Measurements from ENCODE around the gene NEGR1. TPM values are rescaled to one million over a fixed set of nuclear protein-coding genes. Genes with fewer than 3 reads are reported as not detected.

Gene NEGR1
- total RNA-seq, 2 donors from 2014 or later = not detected

- Mint-ChIP-seq H3K36me3 (no peaks in the 10 kb centered on the region), H3K4me3 (no peak overlapping the region), H3K4me1 (ENCODE audit: low read depth in 2 of 2) (no peaks in the 10 kb centered on the region), H3K9me3 (peaks cover 5% of the 10 kb centered on the region), H3K27me3 (no peaks in the 10 kb centered on the region), H3K27ac (no peak overlapping the region)
- DNase-seq (ENCODE audit: low spot score) = no peak
- ATAC-seq = no peak
Observed at GRCh38 chr1:71762514-71763255, 519.7 kb downstream of the NEGR1 start.

GRCh38 chr1:71755441-71755840 lies 526.9 kb downstream of the NEGR1 start:
- peaks cover 6% of the 10 kb centered on the region for H3K9me3 Mint-ChIP-seq
- no peak overlapping the region for H3K4me3 Mint-ChIP-seq
- no peak for DNase-seq (ENCODE audit: low spot score)
- ATAC-seq = no peak
- no peaks in the 10 kb centered on the region for H3K36me3 Mint-ChIP-seq
- H3K4me1 Mint-ChIP-seq (ENCODE audit: low read depth in 2 of 2) = no peaks in the 10 kb centered on the region
- H3K27me3 Mint-ChIP-seq = no peaks in the 10 kb centered on the region
- H3K27ac Mint-ChIP-seq = no peak overlapping the region

GRCh38 chr1:71753746-71754145 lies 528.6 kb downstream of the NEGR1 start:
- Mint-ChIP-seq H3K4me3 (no peak overlapping the region), H3K36me3 (no peaks in the 10 kb centered on the region), H3K4me1 (ENCODE audit: low read depth in 2 of 2) (no peaks in the 10 kb centered on the region), H3K9me3 (peaks cover 9% of the 10 kb centered on the region), H3K27ac (no peak overlapping the region), H3K27me3 (no peaks in the 10 kb centered on the region)
- ATAC-seq = no peak
- DNase-seq (ENCODE audit: low spot score) = no peak

- no peaks in the 10 kb centered on the region for H3K4me1 Mint-ChIP-seq (ENCODE audit: low read depth in 2 of 2)
- no peaks in the 10 kb centered on the region for H3K27me3 Mint-ChIP-seq
- DNase-seq (ENCODE audit: low spot score) = no peak
- no peak for ATAC-seq
- H3K9me3 Mint-ChIP-seq = peaks cover 2% of the 10 kb centered on the region
- no peaks in the 10 kb centered on the region for H3K36me3 Mint-ChIP-seq
- H3K4me3 Mint-ChIP-seq = no peak overlapping the region
- no peak overlapping the region for H3K27ac Mint-ChIP-seq
Observed at GRCh38 chr1:71745326-71745725, 537.0 kb downstream of the NEGR1 start.

- H3K27ac Mint-ChIP-seq = no peak overlapping the region
- H3K4me3 Mint-ChIP-seq = no peak overlapping the region
- DNase-seq (ENCODE audit: low spot score) = no peak
- no peaks in the 10 kb centered on the region for H3K36me3 Mint-ChIP-seq
- H3K4me1 Mint-ChIP-seq (ENCODE audit: low read depth in 2 of 2) = no peaks in the 10 kb centered on the region
- H3K27me3 Mint-ChIP-seq = no peaks in the 10 kb centered on the region
- H3K9me3 Mint-ChIP-seq = no peaks in the 10 kb centered on the region
- ATAC-seq = no peak
Observed at GRCh38 chr1:71743862-71744261, 538.5 kb downstream of the NEGR1 start.

GRCh38 chr1:71738910-71739309 lies 543.4 kb downstream of the NEGR1 start:
- Mint-ChIP-seq H3K9me3 (peaks cover 5% of the 10 kb centered on the region), H3K27ac (no peak overlapping the region), H3K4me3 (no peak overlapping the region), H3K27me3 (no peaks in the 10 kb centered on the region), H3K4me1 (ENCODE audit: low read depth in 2 of 2) (no peaks in the 10 kb centered on the region), H3K36me3 (peaks cover 5% of the 10 kb centered on the region)
- no peak for DNase-seq (ENCODE audit: low spot score)
- ATAC-seq = no peak

GRCh38 chr1:71738256-71738655 lies 544.1 kb downstream of the NEGR1 start:
- Mint-ChIP-seq H3K4me3 (no peak overlapping the region), H3K27ac (no peak overlapping the region), H3K36me3 (peaks cover 5% of the 10 kb centered on the region), H3K27me3 (no peaks in the 10 kb centered on the region), H3K4me1 (ENCODE audit: low read depth in 2 of 2) (no peaks in the 10 kb centered on the region), H3K9me3 (peaks cover 5% of the 10 kb centered on the region)
- ATAC-seq = no peak
- no peak for DNase-seq (ENCODE audit: low spot score)

- Mint-ChIP-seq H3K4me3 (no peak overlapping the region), H3K27me3 (no peaks in the 10 kb centered on the region), H3K4me1 (ENCODE audit: low read depth in 2 of 2) (no peaks in the 10 kb centered on the region), H3K27ac (no peak overlapping the region), H3K9me3 (peaks cover 5% of the 10 kb centered on the region), H3K36me3 (peaks cover 5% of the 10 kb centered on the region)
- DNase-seq (ENCODE audit: low spot score) = no peak
- no peak for ATAC-seq
Observed at GRCh38 chr1:71737768-71738167, 544.6 kb downstream of the NEGR1 start.

GRCh38 chr1:71733121-71733520 lies 549.2 kb downstream of the NEGR1 start:
- H3K4me3 Mint-ChIP-seq = no peak overlapping the region
- H3K36me3 Mint-ChIP-seq = peaks cover 8% of the 10 kb centered on the region
- H3K27me3 Mint-ChIP-seq = no peaks in the 10 kb centered on the region
- no peaks in the 10 kb centered on the region for H3K4me1 Mint-ChIP-seq (ENCODE audit: low read depth in 2 of 2)
- H3K9me3 Mint-ChIP-seq = peaks cover 9% of the 10 kb centered on the region
- no peak overlapping the region for H3K27ac Mint-ChIP-seq
- ATAC-seq = no peak
- no peak for DNase-seq (ENCODE audit: low spot score)

- ATAC-seq (no peak), DNase-seq (ENCODE audit: low spot score) (no peak)
- no peak overlapping the region for H3K4me3 Mint-ChIP-seq
- H3K27ac Mint-ChIP-seq = no peak overlapping the region
- no peaks in the 10 kb centered on the region for H3K4me1 Mint-ChIP-seq (ENCODE audit: low read depth in 2 of 2)
- H3K27me3 Mint-ChIP-seq = no peaks in the 10 kb centered on the region
- peaks cover 11% of the 10 kb centered on the region for H3K9me3 Mint-ChIP-seq
- peaks cover 5% of the 10 kb centered on the region for H3K36me3 Mint-ChIP-seq
Observed at GRCh38 chr1:71721532-71721931, 560.8 kb downstream of the NEGR1 start.

GRCh38 chr1:71719330-71719729 lies 563.0 kb downstream of the NEGR1 start:
- no peak overlapping the region for H3K4me3 Mint-ChIP-seq
- H3K4me1 Mint-ChIP-seq (ENCODE audit: low read depth in 2 of 2) = no peaks in the 10 kb centered on the region
- H3K36me3 Mint-ChIP-seq = peaks cover 6% of the 10 kb centered on the region
- no peak for DNase-seq (ENCODE audit: low spot score)
- peaks cover 17% of the 10 kb centered on the region for H3K9me3 Mint-ChIP-seq
- H3K27ac Mint-ChIP-seq = no peak overlapping the region
- no peak for ATAC-seq
- H3K27me3 Mint-ChIP-seq = no peaks in the 10 kb centered on the region

- no peak overlapping the region for H3K4me3 Mint-ChIP-seq
- H3K36me3 Mint-ChIP-seq = peaks cover 6% of the 10 kb centered on the region
- peaks cover 17% of the 10 kb centered on the region for H3K9me3 Mint-ChIP-seq
- ATAC-seq (no peak), DNase-seq (ENCODE audit: low spot score) (no peak)
- H3K4me1 Mint-ChIP-seq (ENCODE audit: low read depth in 2 of 2) = no peaks in the 10 kb centered on the region
- H3K27me3 Mint-ChIP-seq = no peaks in the 10 kb centered on the region
- H3K27ac Mint-ChIP-seq = no peak overlapping the region
Observed at GRCh38 chr1:71717186-71717585, 565.2 kb downstream of the NEGR1 start.

- H3K36me3 Mint-ChIP-seq = peaks cover 6% of the 10 kb centered on the region
- ATAC-seq = no peak
- H3K27me3 Mint-ChIP-seq = no peaks in the 10 kb centered on the region
- peaks cover 26% of the 10 kb centered on the region for H3K9me3 Mint-ChIP-seq
- no peaks in the 10 kb centered on the region for H3K4me1 Mint-ChIP-seq (ENCODE audit: low read depth in 2 of 2)
- DNase-seq (ENCODE audit: low spot score) = no peak
- no peak overlapping the region for H3K27ac Mint-ChIP-seq
- no peak overlapping the region for H3K4me3 Mint-ChIP-seq
Observed at GRCh38 chr1:71711456-71711855, 570.9 kb downstream of the NEGR1 start.

- H3K27ac Mint-ChIP-seq = no peak overlapping the region
- H3K27me3 Mint-ChIP-seq = no peaks in the 10 kb centered on the region
- H3K4me3 Mint-ChIP-seq = no peak overlapping the region
- ATAC-seq (no peak), DNase-seq (ENCODE audit: low spot score) (no peak)
- H3K4me1 Mint-ChIP-seq (ENCODE audit: low read depth in 2 of 2) = no peaks in the 10 kb centered on the region
- no peaks in the 10 kb centered on the region for H3K36me3 Mint-ChIP-seq
- H3K9me3 Mint-ChIP-seq = peaks cover 21% of the 10 kb centered on the region
Observed at GRCh38 chr1:71706029-71706671, 576.2 kb downstream of the NEGR1 start.

Data from natural killer cell treated with Interleukin-12 subunit alpha and Interleukin-12 subunit beta and Interleukin-15 and Interleukin-18, amount 100 ng/mL, for 72 hours (primary cell).